ENCODE measurements around the gene DTX1. TPM values are rescaled to one million over a fixed set of nuclear protein-coding genes. Genes with fewer than 3 reads are reported as not detected.
A peak's percentile ranks its signal among the peaks of the same experiment; 100 is the strongest.

DTX1 gene
- total and polyA plus RNA-seq, 2 donors (not counting 1 experiment from before 2014, with no cell fraction given) = 47.0 to 49.5 TPM

GRCh38 chr12:113136128-113136989 lies 79.8 kb downstream of the DTX1 start:
- H3K9ac ChIP-seq (ENCODE audit: low read length) = peak overlapping the region; percentile 43
- peak overlapping the region in 4 of 5 experiments; percentile 10 to 46 (median 25) for H3K4me3 ChIP-seq (ENCODE audit: control extremely low read depth in 1 of 5, extremely low read depth in 1 of 5, insufficient read depth in 1 of 5, low read depth in 2 of 5, low read length in 4 of 5)
- H3K27me3 ChIP-seq (replicated peaks in 1 of 4; ENCODE audit: control extremely low read depth in 1 of 4, control insufficient read depth in 3 of 4, insufficient read depth in 4 of 4, low read length in 3 of 4) = peaks cover 0 to 21% (median 6%) of the 10 kb centered on the region in 4 experiments
- TF ChIP-seq CTCF (IDR thresholded peaks at IDR 0.05) (no peak), EZH2 (IDR thresholded peaks at IDR 0.05; ENCODE audit: borderline replicate concordance, insufficient read depth, low read depth, low read length, poor library complexity, severe bottlenecking) (no peak)
- Mint-ChIP-seq H3K27ac (peak overlapping the region; percentile 85), H3K9me3 (ENCODE audit: insufficient read depth) (no peaks in the 10 kb centered on the region), H3K4me3 (peak overlapping the region; percentile 84), H3K4me1 (peaks cover 21% of the 10 kb centered on the region), H3K27me3 (peaks cover 6% of the 10 kb centered on the region)
- H3K9me3 ChIP-seq (ENCODE audit: control extremely low read depth in 1 of 3, control insufficient read depth in 2 of 3, insufficient read depth in 1 of 3, low read length in 2 of 3) = no peaks in the 10 kb centered on the region
- peaks cover 13 to 21% of the 10 kb centered on the region in 2 donors for H3K4me1 ChIP-seq (ENCODE audit: control insufficient read depth in 2 of 2, insufficient read depth in 2 of 2, low read length in 2 of 2)
- H3K79me2 ChIP-seq (ENCODE audit: control insufficient read depth, insufficient read depth, low read length) = no peaks in the 10 kb centered on the region
- ChIA-PET CTCF (interaction anchor here (0.8 to 1.3 kb wide), 3 partner anchors 18 to 39 kb away, joined by 3 to 4 read pairs (median 3); no protein-coding TSS in a partner anchor), POLR2A (no interaction called here)
- H4K20me1 ChIP-seq (ENCODE audit: control insufficient read depth, insufficient read depth, low read length, poor library complexity, severe bottlenecking) = no peaks in the 10 kb centered on the region
- peak overlapping the region; percentile 85 for H3K4me2 ChIP-seq (replicated peaks; ENCODE audit: low read depth, low read length, poor library complexity, severe bottlenecking)
- H3K36me3 ChIP-seq (replicated peaks in 1 of 2; ENCODE audit: control extremely low read depth in 1 of 2, control insufficient read depth in 1 of 2, extremely low read depth in 1 of 2, insufficient read depth in 2 of 2, low read length in 1 of 2) = no peaks in the 10 kb centered on the region
- intact Hi-C loops (cut with micrococcal nuclease) = no loop called here
- ATAC-seq (ENCODE audit: low read depth) = peak; percentile 64
- no peak overlapping the region for H3K27ac ChIP-seq (ENCODE audit: low read length in 2 of 2)
- WGBS (ENCODE audit: insufficient coverage) = 62% methylated on average over 10 of the region's 21 CpGs
- peak; percentile 67 for DNase-seq
- no peak overlapping the region for H2AFZ ChIP-seq (ENCODE audit: insufficient read depth, low read depth, low read length, poor library complexity, severe bottlenecking)

GRCh38 chr12:113136990-113137511 lies 80.5 kb downstream of the DTX1 start:
- no peak overlapping the region for H3K4me2 ChIP-seq (replicated peaks; ENCODE audit: low read depth, low read length, poor library complexity, severe bottlenecking)
- Mint-ChIP-seq H3K27ac (no peak overlapping the region), H3K4me1 (peaks cover 21% of the 10 kb centered on the region), H3K27me3 (peaks cover 6% of the 10 kb centered on the region), H3K9me3 (ENCODE audit: insufficient read depth) (no peaks in the 10 kb centered on the region), H3K4me3 (peak overlapping the region; percentile 84)
- TF ChIP-seq CTCF (IDR thresholded peaks at IDR 0.05) = no peak
- no peak for TF ChIP-seq EZH2 (IDR thresholded peaks at IDR 0.05; ENCODE audit: borderline replicate concordance, insufficient read depth, low read depth, low read length, poor library complexity, severe bottlenecking)
- H3K9me3 ChIP-seq (ENCODE audit: control extremely low read depth in 1 of 3, control insufficient read depth in 2 of 3, insufficient read depth in 1 of 3, low read length in 2 of 3) = no peaks in the 10 kb centered on the region
- DNase-seq (peak; percentile 1), ATAC-seq (ENCODE audit: low read depth) (no peak)
- H2AFZ ChIP-seq (ENCODE audit: insufficient read depth, low read depth, low read length, poor library complexity, severe bottlenecking) = no peak overlapping the region
- H3K27me3 ChIP-seq (replicated peaks in 1 of 4; ENCODE audit: control extremely low read depth in 1 of 4, control insufficient read depth in 3 of 4, insufficient read depth in 4 of 4, low read length in 3 of 4) = peaks cover 0 to 21% (median 6%) of the 10 kb centered on the region in 4 experiments
- H3K36me3 ChIP-seq (replicated peaks in 1 of 2; ENCODE audit: control extremely low read depth in 1 of 2, control insufficient read depth in 1 of 2, extremely low read depth in 1 of 2, insufficient read depth in 2 of 2, low read length in 1 of 2) = no peaks in the 10 kb centered on the region
- no peak overlapping the region for H3K9ac ChIP-seq (ENCODE audit: low read length)
- no peaks in the 10 kb centered on the region for H3K79me2 ChIP-seq (ENCODE audit: control insufficient read depth, insufficient read depth, low read length)
- ChIA-PET CTCF (interaction anchor here (1.2 kb wide), 1 partner anchor 17 kb away, joined by 3 read pairs; no protein-coding TSS in a partner anchor), POLR2A (no interaction called here)
- H4K20me1 ChIP-seq (ENCODE audit: control insufficient read depth, insufficient read depth, low read length, poor library complexity, severe bottlenecking) = no peaks in the 10 kb centered on the region
- 95% methylated on average over 5 of the region's 6 CpGs for WGBS (ENCODE audit: insufficient coverage)
- peaks cover 18 to 27% of the 10 kb centered on the region in 2 donors for H3K4me1 ChIP-seq (ENCODE audit: control insufficient read depth in 2 of 2, insufficient read depth in 2 of 2, low read length in 2 of 2)
- H3K4me3 ChIP-seq (ENCODE audit: control extremely low read depth in 1 of 5, extremely low read depth in 1 of 5, insufficient read depth in 1 of 5, low read depth in 2 of 5, low read length in 4 of 5) = no peak overlapping the region
- H3K27ac ChIP-seq (ENCODE audit: low read length in 2 of 2) = no peak overlapping the region
- intact Hi-C loops (cut with micrococcal nuclease) = no loop called here
